Coronary artery (tissue), 2 donors: ENCODE data around the gene SLC6A14.

Source experiments
- DNase-seq: peaks from one replicate; pipeline ENCODE4 v3.0.0-alpha.2; 2017; ENCODE audit warnings: low spot score
- H3K27ac ChIP-seq, 2 donors: fragments of 200-600 bp; sonication (generic); one replicate each; pipeline ENCODE4 v1.5.1; 2016 to 2019
- H3K4me3 ChIP-seq: fragments of 200-600 bp; sonication (generic); 2 replicates; pipeline ENCODE4 v1.5.1; 2016; ENCODE audit warnings: mild to moderate bottlenecking, moderate library complexity
- TF ChIP-seq, protein P1 (sequence below): fragments of 200-600 bp; sonication (generic); IDR thresholded peaks from one replicate; pipeline ENCODE4 v1.5.1; 2019; ENCODE audit warnings: antibody characterized with exemption

SLC6A14 gene, protein sequence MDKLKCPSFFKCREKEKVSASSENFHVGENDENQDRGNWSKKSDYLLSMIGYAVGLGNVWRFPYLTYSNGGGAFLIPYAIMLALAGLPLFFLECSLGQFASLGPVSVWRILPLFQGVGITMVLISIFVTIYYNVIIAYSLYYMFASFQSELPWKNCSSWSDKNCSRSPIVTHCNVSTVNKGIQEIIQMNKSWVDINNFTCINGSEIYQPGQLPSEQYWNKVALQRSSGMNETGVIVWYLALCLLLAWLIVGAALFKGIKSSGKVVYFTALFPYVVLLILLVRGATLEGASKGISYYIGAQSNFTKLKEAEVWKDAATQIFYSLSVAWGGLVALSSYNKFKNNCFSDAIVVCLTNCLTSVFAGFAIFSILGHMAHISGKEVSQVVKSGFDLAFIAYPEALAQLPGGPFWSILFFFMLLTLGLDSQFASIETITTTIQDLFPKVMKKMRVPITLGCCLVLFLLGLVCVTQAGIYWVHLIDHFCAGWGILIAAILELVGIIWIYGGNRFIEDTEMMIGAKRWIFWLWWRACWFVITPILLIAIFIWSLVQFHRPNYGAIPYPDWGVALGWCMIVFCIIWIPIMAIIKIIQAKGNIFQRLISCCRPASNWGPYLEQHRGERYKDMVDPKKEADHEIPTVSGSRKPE

DNA sequence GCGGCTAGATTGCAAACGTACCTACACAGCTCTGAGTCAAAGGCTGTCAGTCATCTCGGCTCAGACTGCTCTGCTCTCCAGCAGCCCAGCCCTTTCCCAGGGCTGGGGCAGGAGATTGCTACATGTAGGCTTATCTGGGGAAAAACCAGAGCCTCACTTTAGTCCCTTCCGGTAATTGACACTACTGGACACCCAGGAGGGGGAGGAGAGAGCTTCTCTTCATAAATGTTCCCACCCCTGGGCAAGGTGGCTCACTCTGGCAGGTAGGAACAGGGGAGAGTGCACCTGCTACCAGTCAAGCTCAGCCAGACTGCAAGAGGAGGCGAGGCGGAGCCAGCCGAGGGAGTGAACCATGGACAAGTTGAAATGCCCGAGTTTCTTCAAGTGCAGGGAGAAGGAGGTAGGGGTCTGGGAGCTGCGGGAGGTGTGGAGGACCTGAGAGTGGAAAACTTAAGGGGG lies at the start of gene SLC6A14:
SLC6A14 (plus strand) TSS at position 249 of the 459 bp plus-strand sequence; CDS start at position 353, 104 bp downstream.
- no peak for DNase-seq
- TF ChIP-seq, protein P1, sequence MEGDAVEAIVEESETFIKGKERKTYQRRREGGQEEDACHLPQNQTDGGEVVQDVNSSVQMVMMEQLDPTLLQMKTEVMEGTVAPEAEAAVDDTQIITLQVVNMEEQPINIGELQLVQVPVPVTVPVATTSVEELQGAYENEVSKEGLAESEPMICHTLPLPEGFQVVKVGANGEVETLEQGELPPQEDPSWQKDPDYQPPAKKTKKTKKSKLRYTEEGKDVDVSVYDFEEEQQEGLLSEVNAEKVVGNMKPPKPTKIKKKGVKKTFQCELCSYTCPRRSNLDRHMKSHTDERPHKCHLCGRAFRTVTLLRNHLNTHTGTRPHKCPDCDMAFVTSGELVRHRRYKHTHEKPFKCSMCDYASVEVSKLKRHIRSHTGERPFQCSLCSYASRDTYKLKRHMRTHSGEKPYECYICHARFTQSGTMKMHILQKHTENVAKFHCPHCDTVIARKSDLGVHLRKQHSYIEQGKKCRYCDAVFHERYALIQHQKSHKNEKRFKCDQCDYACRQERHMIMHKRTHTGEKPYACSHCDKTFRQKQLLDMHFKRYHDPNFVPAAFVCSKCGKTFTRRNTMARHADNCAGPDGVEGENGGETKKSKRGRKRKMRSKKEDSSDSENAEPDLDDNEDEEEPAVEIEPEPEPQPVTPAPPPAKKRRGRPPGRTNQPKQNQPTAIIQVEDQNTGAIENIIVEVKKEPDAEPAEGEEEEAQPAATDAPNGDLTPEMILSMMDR: no peak
- H3K4me3 ChIP-seq: no peak within 1 kb of the TSS
- no peak within 1 kb of the TSS for H3K27ac ChIP-seq

GRCh38 chrX:116395752-116396151 lies 40.7 kb upstream of the SLC6A14 start:
- no peak overlapping the region for H3K4me3 ChIP-seq
- no peak overlapping the region for H3K27ac ChIP-seq
- TF ChIP-seq, protein P1: no peak

DNA sequence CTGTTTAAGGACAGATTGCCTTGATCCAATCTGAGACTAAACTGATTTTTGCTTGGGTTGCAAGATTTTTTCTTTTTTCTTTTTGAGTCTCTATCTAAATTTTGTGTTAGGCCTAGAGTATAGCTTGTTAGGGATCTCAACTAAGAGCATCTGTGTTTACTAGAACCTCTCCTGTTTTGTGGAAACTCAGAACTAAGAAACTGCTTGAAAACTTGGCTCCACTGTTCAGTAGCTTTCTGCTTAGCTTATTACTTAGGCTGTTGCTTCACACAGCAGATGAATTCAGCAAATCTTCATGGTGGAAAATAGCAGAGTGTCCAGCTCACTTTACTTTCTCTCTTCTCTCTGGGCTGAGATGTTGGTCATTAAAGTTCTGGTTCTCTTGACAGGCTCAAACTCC lies 36.7 kb upstream of the SLC6A14 start:
- Histone ChIP-seq H3K27ac (no peak overlapping the region), H3K4me3 (no peak overlapping the region)
- TF ChIP-seq, protein P1: no peak
- no peak for DNase-seq

More at GRCh38 chrX:116395752-116396151, 40.7 kb upstream of the SLC6A14 start:
- no peak for DNase-seq

- no peak overlapping the region for H3K27ac ChIP-seq
- DNase-seq: no peak
- H3K4me3 ChIP-seq: no peak overlapping the region
- TF ChIP-seq, protein P1: no peak
These were observed 27.2 kb upstream of the SLC6A14 start for GRCh38 chrX:116409219-116409618.

DNA sequence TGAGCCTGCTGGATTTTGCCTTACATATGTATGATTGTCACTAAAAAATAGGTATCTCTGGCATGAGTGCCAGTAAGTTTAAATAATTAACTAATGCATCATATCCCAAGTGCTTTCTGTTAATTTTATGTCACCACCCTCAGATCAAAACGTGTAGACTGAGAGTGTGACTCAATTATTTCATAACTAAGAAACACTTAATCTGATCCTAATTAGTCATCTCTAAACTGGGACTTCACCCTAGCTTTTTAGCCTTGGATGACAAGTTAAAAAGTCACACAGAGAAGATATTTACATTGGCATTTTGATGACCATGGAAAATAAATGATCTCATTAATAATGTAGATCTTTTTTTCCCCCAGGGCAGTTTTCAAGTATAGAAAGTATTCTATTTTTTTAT lies 23.1 kb upstream of the SLC6A14 start:
- no peak overlapping the region for H3K4me3 ChIP-seq
- TF ChIP-seq, protein P1: no peak
- no peak overlapping the region for H3K27ac ChIP-seq
- no peak for DNase-seq

DNA sequence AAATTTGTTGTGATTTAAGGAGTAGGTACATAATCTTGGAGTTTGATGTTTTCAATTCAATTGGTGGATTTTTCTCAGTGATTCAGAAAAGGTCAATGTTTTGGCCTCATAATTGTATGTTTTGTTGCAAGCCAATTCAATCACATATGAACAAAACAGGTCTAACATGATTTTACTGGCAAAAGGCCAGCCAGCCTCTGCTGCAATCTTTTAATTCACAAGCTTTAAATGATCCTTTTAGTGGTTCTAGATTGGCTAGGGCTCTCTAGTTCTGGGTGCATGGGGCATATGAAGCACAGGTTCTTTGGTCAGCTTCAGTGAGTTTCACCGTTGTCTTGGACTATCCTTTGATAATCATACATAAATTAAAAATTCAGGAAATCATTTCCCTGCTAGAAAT lies 19.2 kb upstream of the SLC6A14 start:
- DNase-seq: no peak
- TF ChIP-seq, protein P1: no peak
- no peak overlapping the region for H3K4me3 ChIP-seq
- H3K27ac ChIP-seq: no peak overlapping the region

DNA sequence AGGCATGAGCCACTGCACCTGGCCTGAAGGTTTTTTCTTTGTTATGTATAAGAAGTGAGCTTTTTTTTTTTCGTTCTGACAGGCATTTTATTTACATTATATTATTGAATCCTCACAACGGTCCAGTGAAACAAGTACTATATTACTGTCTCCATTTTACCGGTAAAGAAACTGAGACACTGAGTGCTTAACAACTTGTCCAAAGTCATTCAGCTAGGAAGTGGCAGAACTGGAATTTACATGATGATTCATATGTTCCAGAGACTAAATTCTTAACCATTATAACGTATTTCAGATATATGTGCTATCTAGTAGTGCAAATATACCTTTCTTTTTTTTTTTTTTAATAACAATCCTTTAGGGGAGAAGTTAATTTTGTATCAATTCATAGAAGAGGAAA lies 18.4 kb upstream of the SLC6A14 start:
- TF ChIP-seq, protein P1: no peak
- no peak for DNase-seq
- no peak overlapping the region for H3K4me3 ChIP-seq
- H3K27ac ChIP-seq: no peak overlapping the region
